KOPT-K1 (cell line): ENCODE data around the gene INPP5A.

Source experiments
- H3K27ac ChIP-seq: fragments of 200-600 bp; sonication (generic); 2 replicates; pipeline ENCODE4 v1.5.1; 2016; ENCODE audit warnings: antibody characterized with exemption, mild to moderate bottlenecking, low read depth, low read length; ENCODE audit not compliant: poor library complexity, severe bottlenecking
- H3K36me3 ChIP-seq: fragments of 200-600 bp; sonication (generic); 2 replicates; pipeline ENCODE4 v1.5.1; 2017; ENCODE audit warnings: antibody characterized with exemption, mild to moderate bottlenecking, low read length, moderate library complexity; ENCODE audit not compliant: insufficient read depth
- H3K9me3 ChIP-seq: fragments of 200-600 bp; sonication (generic); 2 replicates; pipeline ENCODE4 v1.5.1; 2017; ENCODE audit warnings: antibody characterized with exemption, low read length, mild to moderate bottlenecking; ENCODE audit not compliant: insufficient read depth, poor library complexity, severe bottlenecking

Gene INPP5A

DNA sequence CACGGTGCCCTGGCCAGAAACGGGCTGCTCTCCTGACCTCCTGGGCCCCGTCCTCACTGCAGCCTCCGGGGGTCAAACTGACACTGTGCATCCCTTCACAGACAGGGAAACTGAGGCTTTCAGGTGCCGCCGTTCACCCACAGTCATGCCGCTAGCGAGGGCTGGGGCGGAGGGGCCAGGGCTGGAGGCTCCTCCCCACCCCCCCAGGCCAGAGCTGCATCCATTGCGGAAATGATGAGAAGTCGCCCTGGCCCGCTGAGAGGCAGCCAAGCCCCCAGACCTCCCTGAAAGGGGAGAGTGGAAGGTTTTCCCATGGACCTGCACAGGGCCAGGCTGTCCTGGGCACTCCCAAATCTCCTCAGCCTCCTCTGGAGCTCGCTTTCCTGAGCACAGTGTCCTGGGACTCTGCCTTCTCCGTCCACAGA lies 16.5 kb upstream of the INPP5A start:
- Histone ChIP-seq H3K27ac (no peak overlapping the region), H3K36me3 (no peaks in the 10 kb centered on the region), H3K9me3 (no peaks in the 10 kb centered on the region)

- H3K36me3 ChIP-seq: no peaks in the 10 kb centered on the region
- no peak overlapping the region for H3K27ac ChIP-seq
- H3K9me3 ChIP-seq: no peaks in the 10 kb centered on the region
These were observed 16.0 kb upstream of the INPP5A start for GRCh38 chr10:132521466-132522102.

- no peaks in the 10 kb centered on the region for H3K36me3 ChIP-seq
- no peaks in the 10 kb centered on the region for H3K9me3 ChIP-seq
- no peak overlapping the region for H3K27ac ChIP-seq
These were observed 14.8 kb upstream of the INPP5A start for GRCh38 chr10:132522521-132523411.

DNA sequence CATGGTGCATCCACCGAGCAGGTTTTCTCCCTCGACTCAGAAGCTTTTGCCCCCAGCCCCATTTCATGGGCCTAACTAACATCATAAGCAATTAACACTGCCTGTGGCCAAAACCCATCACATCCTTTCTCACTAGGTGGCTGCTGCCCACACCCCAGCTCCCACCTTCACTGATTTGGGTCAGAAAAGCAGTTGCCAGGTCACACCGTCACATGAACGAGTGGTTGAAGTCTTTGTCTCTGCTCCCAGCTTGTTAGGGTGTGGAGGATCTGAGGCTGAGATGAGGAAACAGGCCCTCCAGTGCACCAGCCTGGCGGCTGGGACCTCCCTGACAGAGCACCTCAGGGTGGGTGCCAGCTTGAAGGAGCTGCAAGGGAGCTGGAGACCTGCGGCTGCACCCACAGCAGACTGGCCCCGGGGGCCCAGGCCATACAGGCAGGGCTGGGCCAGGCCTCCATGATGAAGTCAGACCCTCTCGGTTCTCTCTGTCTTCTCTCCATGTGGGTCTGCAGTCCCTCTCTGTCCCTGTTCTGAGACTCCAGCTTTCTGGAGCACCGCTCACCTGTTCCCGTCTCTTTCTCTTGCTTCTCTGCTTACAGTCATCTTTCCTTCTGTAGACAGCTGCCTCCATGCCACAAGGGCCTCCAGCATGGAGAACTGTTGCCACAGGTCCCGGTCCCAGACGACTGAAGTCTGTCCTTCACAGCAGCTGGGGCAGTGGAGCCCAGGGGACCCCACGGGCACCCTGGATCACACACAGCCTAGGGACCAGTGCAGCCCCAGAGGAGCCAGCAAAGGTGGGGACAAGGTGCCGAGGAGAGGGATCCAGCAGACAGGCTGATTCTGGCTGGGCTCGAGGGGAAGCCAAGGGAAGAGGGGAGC lies 13.8 kb upstream of the INPP5A start:
- H3K36me3 ChIP-seq: no peaks in the 10 kb centered on the region

DNA sequence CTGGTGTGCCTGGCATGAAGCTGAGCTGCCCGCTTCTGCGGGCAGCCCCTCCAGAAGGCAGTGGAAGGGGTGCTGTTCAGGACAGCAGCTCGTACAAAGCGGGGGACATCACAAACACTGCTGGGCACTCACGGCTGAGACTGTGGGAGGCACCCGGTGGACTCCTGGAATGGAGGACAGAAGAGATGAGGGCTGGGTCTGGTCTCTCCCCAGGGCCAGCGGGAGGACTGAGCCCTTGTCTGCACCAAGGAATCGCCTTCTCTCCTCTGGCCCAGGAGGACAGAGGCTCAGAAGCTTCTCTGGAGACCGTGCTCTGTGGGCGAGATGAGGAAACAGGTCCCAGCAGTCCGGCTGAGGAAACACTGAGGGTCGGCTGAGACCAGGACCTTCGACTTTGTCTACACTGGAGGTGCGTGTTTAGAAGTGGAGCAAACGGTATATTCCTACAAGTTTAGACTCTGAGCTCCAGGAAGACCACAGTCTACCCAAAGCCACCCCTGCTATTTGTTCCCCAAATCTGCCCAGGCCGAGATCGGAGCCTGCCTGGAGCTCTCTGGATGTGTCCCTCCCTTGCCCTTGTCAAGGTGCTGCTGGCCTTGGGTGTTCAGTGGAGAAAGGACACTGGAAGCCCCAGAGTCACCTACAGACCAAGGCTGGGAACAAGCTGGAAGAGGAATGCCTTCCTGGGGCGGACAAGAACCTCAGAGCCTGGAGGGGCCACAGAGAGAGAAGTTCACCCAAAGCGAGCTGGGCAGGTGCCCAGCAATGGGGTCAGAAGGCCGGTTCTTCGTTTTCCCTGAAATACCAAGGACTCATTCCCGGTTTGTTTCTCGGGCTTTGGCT lies 12.9 kb upstream of the INPP5A start:
- no peaks in the 10 kb centered on the region for H3K36me3 ChIP-seq
- H3K27ac ChIP-seq: no peak overlapping the region
- no peaks in the 10 kb centered on the region for H3K9me3 ChIP-seq

More for the DNA sequence above, 13.8 kb upstream of the INPP5A start:
- H3K27ac ChIP-seq: no peak overlapping the region
- no peaks in the 10 kb centered on the region for H3K9me3 ChIP-seq

- H3K36me3 ChIP-seq: no peaks in the 10 kb centered on the region
- peaks cover 18% of the 10 kb centered on the region for H3K9me3 ChIP-seq
- no peak overlapping the region for H3K27ac ChIP-seq
These were observed 10.9 kb upstream of the INPP5A start for GRCh38 chr10:132526676-132527075.

DNA sequence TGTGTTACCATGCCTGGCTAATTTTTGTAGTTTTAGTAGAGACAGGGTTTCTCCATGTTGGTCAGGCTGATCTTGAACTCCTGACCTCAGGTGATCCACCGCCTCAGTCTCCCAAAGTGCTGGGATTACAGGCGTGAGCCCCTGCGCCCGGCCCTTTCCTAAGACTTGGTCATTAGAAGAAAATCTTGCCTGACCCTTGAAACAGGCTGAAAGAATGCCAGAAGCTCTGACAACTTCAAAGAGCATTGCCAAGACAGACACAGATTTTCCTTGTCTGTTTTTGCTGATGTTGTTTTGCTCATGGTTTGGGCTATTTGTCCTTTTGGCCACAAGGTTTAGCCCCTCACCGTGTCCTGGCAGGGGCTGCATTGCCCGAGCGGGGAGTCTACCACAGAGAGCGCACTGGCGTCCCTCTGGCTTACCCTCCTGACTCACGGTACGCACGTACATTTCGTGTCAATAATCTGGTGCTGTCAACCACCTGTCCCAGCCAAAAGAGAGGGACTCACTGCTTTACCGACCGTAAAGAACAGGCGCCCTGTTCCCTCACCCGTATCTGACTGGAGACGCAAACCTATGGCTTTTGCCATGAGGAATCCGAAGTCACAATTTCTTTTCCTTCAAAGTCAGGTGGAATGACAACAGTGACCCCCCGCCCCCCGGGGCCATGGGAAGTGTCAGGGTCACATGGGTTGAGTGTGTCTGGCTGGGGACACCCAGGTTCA lies 10.1 kb upstream of the INPP5A start:
- Histone ChIP-seq H3K27ac (no peak overlapping the region), H3K9me3 (peaks cover 24% of the 10 kb centered on the region), H3K36me3 (no peaks in the 10 kb centered on the region)

GRCh38 chr10:132528064-132528691 lies 9.4 kb upstream of the INPP5A start:
- Histone ChIP-seq H3K27ac (no peak overlapping the region), H3K36me3 (no peaks in the 10 kb centered on the region)

DNA sequence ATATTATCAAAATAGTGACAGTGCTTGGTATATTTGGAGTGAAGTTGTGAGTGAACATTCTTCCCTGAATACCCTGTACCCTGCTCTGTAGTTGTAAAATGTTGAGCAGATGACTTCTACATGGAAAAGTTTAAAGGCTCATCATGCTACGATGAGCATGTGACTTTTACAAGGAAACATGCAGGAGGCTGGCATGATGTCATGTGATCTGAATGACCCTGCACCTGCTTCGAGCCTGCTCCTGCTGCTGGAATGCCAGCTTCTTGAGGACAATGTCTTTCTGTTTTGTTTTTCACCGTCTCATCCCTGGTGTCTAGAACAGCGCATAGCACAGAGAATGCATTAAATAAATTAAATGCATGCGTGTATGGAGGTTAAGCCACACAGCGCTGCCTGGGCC lies 5.4 kb upstream of the INPP5A start:
- Histone ChIP-seq H3K9me3 (peaks cover 24% of the 10 kb centered on the region), H3K27ac (no peak overlapping the region)

More at GRCh38 chr10:132528064-132528691, 9.4 kb upstream of the INPP5A start:
- H3K9me3 ChIP-seq: peaks cover 24% of the 10 kb centered on the region

GRCh38 chr10:132532749-132533560 lies 4.6 kb upstream of the INPP5A start:
- no peak overlapping the region for H3K27ac ChIP-seq
- H3K36me3 ChIP-seq: no peaks in the 10 kb centered on the region
- H3K9me3 ChIP-seq: peaks cover 24% of the 10 kb centered on the region

More for the DNA sequence above, 5.4 kb upstream of the INPP5A start:
- H3K36me3 ChIP-seq: no peaks in the 10 kb centered on the region

- no peaks in the 10 kb centered on the region for H3K36me3 ChIP-seq
- H3K27ac ChIP-seq: no peak overlapping the region
- H3K9me3 ChIP-seq: peaks cover 24% of the 10 kb centered on the region
These were observed 3.9 kb upstream of the INPP5A start for GRCh38 chr10:132533571-132534260.

DNA sequence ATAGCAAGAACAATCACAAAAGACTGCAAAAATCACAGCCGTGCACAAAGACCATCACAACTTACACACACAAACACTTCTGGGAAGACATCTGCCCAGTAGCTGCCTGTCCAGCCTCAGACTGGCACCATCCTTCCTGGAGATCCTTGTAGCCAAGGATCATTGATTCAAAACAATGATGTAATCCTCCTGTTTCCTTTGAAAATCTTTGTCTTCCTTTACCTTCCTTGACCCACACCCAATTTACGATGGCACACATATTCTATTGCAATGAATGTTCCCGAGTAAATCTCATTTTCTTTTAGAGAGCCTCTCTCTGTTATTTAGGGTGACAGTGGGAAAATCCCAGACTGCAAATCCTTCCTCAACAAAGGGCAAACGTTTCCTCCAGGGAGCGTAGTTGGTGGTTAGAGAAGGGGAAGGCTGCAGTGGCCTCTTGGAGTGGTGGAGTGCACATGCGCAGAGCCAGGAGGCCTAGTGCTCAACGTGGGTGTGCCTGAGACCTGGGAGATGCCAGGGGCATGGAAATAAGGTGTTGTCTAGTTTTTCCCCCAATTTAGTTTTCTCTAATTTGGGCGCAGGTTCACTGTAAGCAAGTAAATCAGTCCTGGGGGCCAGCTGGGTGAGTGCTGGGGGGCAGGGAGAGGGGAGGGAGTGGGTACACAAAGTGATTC lies 3.1 kb upstream of the INPP5A start:
- Histone ChIP-seq H3K9me3 (peaks cover 24% of the 10 kb centered on the region), H3K36me3 (no peaks in the 10 kb centered on the region), H3K27ac (no peak overlapping the region)
